UCSD-AML1 (cell line): Measurements from ENCODE around the gene GNS.

Experiments used
- DNase-seq: peaks from one replicate; lab custom pipeline; 2025; ENCODE audit not compliant: unreplicated experiment; lab: John Stamatoyannopoulos, UW

The GNS gene

DNA sequence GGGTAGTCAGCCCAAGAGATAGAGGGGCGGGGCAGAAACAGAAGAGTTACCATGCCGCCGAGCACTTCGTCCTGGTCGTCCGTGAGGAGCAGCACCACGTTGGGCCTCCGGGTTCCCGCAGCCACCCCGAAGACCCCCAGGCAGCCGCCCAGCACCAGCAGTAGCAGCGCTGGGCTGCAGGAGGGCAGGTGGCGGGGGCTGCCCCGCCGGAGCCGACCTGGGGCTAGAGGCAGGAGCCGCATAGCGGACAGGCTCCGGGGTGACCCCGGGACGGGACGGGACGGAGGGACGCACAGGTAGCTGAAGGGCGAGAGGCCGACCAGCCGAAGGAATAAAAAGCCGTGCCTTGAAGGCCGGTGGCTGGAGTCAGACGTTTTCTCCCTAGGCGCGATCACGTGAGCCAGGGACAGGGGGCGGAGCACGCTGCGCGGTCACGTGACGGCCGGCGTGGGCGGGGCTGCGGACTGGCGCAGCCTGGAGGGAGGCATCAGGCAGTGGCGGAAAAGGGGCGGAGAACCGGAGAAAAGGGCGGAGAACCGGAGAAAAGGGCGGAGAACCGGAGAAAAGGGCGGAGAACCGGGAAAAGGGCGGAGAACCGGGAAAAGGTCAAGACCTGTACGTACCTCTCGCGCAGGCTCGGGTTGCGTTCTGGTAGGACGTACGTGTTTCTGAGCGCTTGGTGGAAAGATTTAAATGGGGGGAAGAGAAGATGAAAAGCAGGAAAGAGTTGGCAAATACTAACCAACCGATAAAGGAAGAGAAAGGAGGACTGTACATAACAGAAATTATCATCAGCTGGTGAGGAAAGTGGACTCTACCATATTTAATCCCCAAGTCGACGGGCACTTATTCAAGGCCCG is at the start of gene GNS:
GNS (minus strand) TSS at position 372 of the 860 bp plus-strand sequence; CDS start at position 242, 130 bp downstream.
- peak; percentile 96 for DNase-seq

DNA sequence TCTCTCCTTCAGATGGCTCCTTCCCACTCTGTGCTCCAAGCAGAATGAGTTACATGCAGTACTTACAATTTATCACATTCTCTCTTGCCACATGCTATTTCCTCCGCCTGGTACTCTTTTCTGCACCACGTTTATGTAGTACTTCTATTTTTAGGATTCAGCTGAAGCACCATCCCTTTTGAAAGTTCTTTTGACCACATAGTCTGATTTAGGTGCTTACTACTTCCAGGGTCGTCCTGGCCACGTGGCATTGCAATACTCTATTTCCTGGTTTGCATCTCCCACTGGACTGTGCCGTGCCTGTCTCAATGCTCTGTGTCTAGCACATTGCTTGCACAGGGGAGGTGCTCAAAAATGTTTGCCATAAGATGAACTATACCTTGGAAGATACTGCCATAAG is 48.9 kb upstream of the GNS start:
- DNase-seq = no peak

DNA sequence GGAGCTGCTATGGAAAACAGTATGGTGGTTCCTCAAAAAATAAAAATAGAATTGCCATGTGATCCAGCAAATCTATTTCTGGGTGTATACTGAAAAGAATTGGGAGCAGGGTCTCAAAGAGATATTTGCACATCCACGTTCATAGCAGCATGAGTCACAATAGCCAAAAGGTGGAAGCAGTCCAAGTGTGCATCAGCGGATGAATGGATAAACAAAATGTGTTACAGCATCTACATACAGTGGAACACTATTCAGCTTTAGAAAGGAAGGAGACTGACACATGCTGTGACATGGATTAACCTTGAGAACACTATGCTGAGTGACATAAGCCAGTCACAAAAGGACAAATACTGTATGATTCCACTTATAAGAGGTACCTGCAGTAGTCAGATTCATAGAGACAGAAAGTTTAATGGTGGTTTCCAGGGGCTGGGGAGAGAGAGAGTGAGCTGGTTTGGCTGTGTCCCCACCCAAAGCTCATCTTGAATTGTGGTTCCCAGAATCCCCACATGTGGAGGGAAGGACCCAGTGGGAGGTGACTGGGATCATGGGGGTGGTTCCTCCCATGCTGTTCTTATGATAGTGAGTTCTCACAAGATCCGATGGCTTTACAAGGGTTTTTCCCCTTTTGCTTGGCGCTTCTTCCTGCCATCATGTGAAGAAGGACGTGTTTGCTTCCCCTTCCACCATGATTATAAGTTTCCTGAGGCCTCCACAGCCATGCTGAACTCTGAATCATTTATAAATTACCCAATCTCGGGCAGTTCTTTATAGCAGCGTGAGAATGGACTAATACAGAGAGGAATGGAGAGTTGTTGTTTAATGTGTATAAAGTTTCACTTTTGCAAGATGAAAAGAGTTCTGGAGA is 47.6 kb upstream of the GNS start:
- DNase-seq = no peak

DNA sequence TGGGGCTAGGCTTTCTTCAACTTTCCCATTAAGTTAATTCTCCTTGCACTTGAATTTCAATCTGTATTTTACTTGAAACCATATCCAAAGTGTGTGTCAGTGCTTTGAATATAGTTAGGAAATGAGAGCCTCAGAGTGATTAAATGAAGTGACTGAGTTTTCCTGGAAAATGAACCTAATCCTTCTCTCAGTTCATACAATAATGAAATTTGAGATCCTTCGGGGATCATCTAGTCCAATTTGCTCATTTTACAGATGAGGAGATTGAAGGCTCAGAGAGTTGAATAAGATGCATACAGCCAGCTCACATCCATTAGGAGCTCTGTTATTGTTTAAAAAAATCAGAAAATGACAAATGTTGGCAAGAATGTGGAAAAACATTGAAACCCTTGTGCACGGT is 47.0 kb upstream of the GNS start:
- DNase-seq = no peak

DNA sequence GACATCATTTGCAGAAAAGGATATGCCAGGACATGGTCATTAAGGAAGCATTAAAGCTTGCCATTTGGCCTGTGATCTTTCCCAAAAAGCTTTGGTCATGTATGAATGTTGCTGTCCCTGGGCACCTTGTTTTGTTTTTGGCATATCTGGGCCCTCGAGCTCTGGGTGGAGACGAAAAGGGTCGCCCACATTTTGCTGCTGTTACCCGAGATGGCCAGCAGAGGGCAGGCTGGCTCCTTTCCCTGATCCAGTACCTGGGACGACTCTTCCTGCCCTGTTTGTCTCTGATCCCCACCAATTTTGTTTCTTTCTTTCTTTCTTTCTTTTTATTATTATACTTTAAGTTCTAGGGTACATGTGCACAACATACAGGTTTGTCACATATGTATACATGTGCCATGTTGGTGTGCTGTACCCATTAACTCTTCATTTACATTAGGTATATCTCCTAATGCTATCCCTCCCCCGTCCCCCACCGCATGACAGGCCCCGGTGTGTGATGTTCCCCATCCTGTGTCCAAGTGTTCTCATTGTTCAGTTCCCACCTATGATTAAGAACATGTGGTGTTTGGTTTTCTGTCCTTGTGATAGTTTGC is 43.1 kb upstream of the GNS start:
- peak; percentile 43 for DNase-seq

DNA sequence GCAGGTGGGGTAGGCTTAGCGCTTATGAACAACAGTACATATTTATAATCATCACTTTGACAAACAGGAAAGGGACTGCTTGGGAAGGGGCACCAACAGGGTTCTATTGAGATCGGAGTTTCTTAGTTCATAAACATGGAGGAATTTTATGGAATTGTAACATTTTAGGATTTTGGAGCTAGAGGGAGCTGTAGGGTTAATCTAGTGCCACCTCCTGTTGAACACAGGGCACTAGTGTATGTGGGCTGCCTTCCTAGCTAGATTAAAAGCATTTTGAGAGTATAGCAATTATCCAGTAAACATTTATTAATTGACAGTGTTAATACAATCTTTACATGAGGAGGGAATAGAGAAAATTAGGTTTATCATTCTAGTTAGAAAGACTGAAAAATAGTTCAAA is 42.2 kb upstream of the GNS start:
- no peak for DNase-seq

DNA sequence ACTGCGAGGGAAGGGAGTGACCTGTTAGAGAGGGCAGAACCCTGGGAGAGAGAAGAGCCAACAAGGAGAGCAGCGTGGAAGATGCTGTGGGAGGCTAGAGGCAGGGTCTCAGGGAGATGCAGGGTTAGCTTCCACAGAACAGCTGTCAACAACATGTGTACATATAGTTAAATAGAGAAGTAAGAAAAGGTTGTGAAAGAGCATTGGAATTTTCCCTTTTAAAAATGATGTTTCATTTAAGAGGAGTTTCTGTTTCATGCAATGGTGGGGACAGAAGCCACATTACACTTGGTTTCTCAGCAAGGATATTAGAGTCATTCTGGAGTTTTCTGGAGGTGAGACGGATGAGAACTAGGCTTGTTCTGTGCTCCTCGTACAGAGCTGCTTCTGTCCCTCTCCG is 41.4 kb upstream of the GNS start:
- no peak for DNase-seq

DNA sequence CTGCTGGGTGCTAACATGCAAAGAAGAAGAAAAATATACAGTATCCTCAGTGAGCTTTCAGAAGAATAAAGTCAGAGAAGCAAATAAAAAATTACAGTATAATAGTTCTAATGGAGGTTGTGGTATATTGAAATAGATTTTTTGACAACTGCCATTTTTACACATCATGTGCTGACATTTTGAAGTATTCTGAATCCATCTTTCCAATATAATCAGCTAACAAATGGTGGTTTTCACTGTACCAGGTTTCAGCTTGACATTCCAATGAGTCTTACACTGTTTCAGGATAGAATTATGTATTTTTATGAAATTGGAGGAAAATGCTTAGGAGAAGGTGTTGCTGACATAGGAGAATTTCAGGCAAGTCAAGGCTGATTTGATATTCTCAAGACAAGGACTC is 39.0 kb upstream of the GNS start:
- DNase-seq = no peak

DNA sequence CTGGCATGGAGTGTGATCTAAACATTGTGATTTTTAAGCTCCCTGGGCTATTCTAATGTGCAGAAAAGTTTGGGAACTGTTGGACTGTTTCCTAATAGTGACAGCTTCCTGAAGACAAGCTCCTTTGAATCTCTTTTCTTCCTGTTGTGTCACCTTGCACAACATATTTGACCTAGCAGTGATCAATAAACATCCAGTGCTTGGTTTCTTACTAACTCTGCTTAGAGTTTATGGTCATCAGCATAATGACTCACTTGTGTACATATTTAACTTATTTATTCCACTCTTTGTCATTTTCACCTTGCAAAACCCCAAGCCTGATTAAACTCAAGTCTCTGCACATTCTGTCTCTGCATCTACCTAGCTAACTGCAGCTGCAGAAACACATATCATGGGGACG is 38.0 kb upstream of the GNS start:
- DNase-seq = no peak

DNA sequence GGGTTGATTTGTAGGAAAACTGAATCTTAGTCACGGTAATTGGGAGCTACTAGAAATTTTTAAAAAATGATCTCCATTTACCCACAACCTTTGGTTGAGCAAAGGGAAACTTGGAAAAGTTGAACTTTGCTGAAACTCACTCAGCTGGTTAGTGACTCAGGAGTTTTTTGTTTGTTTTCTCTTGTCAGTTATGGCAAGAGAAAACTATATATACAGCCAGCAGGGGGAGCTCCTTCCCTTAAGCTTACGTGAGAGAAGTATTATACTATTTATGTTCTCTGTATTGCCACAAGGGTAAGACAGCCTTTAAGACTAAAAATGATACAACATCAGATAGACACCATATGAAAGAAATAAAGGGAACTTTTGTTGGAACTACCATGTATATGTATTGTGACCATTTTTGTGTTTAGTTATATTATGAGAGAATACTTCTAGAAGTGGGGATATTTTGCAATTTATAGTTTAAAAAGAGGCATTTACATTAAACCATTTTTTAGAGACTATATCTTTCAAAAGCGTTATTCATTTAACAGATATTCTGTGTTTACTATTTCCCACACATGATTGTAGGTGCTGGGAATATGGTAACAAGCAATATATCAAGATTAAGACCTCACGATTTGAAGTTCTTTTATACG is 37.1 kb upstream of the GNS start:
- DNase-seq = peak; percentile 9

DNA sequence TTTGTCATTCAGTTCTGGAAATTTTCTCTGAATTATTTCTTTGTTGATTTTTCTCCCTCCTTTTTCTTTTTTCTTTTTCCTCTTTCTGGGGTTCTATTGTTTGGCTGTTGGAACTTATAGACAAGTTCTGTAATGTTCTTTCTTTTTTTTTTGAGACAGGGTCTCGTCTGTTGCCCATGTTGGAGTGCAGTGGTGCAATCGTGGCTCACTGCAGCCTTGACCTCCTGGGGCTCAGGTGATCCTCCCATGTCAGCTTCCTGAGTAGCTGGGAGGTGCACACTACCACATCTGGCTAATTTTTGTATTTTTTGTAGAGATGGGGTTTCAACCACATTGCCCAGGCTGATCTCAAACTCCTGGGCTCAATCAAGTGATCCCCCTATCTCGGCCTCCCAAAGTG is 35.1 kb upstream of the GNS start:
- no peak for DNase-seq

DNA sequence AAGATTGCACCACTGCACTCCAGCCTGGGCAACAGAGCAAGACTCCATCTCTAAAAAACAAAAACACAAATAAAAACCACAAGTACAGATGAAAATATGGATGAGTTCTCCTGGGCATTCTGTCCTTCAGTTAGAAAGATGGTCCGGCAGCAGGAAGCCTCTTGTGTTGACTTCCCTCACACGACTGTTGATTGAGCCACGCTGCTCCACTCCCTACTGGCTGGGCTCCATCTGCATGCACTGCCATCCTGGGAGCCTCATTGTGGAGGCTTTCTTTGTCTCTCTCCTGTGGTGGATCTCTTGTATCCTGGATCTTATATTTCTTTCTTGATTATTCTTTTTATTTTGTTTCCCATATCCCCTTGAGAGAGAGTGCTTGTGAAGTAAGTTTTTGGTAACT is 34.4 kb upstream of the GNS start:
- DNase-seq = no peak

DNA sequence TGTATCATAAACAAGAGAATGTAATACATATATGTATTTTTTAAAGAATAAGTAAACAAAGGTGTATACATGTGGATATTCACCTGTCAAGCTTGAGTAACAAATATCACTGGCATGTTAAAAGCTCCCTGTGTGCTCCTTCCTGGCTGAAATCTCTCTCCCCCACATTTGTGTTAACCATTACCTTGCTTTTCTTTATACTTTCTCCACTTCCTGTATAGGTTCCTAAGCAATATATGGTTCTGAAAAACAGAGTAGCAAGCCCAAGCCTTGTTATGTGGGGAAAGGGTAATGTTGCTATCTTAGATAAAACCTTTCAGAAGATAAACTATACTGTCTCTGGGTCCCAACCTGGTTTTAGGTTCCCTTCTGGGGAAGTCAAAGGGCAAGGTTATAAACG is 32.9 kb upstream of the GNS start:
- no peak for DNase-seq

DNA sequence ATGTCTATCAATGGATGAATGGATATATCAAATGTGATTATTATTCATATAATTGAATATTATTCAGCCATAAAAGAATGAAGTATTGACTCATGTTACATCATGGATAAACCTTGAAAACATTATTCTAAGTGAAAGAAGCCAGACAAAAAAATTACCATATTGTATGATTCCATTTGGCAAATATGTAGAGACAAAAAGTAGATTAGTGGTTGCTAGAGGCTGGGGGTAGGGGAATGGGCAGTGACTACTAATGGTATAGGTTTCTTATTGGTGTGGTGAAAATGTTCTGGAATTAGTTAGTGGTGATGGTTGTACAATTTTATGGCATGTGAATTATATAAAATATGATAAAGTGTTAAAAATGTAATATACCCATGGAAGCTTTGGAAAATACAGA is 31.8 kb upstream of the GNS start:
- no peak for DNase-seq

DNA sequence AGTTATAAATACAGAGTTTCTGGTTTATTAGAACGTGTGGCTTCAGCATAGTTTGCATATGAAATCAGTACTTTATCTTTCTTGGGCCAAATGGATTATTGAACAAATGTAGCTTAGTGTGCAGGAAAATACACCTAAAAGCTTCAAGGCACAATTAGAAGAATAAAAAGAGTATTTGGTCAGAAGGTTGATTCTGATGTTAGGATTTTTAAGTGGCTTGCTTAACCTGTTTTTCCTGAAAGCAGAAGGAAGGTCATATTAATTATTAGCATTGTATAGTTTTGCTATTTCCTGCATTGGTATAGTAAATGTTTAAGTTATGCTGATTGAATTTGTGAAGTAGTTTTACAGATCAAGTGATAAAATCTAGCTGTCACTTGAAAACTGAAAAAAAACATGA is 31.0 kb upstream of the GNS start:
- DNase-seq = no peak

DNA sequence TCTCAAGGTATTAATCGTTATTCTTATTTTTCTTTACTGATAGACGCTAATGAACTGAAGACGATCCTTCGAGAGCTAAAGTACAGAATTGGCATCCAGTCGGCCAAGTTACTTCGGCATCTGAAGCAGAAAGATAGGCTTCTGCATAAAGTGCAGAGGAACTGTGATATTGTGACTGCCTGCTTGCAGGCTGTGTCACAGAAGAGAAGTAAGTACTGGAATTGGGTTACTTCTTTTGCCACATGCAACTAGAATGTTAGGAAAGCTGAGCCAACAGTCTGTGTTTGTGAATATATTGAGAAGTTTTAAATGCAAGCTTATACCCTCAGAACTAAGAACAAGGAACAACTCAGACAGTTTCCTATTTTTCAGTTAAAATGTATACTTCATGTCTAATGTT is 26.6 kb upstream of the GNS start:
- DNase-seq = no peak

DNA sequence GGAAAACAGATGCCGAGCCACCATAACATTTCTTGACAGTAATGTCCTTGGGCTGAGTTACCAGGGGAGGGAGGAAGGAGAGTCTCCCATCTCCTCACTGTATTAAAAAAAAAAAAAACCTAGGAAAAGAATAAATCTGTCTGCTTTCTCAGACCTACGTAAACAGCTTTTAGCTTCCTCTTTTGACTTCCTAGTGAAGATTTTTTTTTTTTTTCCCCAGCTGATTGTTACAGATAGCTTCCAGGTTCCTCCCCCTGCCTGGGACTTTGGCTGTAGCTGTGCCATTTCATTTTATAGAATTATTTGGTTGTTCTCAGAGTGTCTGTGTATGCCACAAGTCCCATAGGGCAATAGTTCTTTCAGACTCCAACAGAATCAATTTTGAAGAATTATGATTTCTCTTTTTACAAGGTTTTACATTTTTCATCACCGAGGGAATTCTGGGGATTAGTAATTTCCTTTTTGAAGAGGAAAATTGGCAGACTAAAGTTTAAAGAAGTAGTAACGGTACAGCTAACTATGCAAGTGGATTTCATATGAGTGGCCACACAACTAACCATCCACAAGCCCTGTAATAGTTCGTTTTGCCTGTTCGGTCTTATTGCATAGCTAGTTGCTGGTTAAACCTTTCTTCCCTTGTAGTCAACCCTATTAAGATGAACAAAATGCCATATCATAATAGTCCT is 23.1 kb upstream of the GNS start:
- no peak for DNase-seq

DNA sequence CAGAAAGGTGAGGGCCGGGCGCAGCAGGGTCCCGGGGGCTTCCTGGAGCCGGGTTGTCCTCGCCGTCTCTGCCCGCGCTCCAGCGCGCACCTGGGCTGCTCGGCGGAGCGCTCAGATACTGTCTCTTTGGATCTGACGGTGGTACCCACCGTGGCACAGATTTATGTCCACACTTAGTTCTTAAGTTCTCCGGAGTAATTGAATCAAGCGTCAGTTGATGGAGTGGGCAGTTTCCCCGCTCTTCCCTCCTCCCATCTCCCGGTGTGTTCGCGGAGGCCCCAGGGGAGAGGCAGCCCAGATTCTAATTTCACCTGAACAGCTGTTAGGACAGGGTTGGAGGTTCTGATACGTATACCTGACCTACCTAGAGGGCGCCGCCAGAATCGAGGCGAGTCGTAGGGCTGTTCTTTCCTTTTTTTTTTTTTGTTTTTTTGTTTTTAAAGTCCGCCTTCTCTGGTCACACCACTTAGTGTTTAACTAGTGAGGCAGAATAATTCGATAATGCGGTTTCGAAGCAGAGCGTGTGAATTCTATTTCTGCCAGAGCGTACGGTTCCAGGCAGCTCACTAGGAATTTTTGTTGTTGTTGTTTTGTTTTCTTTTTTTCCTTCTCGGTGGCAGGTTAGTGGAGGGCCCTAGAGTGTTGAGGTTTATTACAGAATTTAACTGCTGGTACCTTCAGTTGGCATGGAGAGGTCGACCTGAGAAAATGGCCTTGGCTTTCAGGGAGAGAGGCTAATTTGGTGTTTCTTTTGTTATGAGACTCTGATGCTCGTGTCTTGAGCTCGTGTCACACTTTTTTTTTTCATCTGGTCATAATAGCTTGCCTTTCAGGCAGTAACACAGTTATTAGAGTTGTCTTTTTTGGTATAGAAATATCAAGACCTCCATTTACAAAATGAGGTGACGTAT is 22.3 kb upstream of the GNS start:
- no peak for DNase-seq

DNA sequence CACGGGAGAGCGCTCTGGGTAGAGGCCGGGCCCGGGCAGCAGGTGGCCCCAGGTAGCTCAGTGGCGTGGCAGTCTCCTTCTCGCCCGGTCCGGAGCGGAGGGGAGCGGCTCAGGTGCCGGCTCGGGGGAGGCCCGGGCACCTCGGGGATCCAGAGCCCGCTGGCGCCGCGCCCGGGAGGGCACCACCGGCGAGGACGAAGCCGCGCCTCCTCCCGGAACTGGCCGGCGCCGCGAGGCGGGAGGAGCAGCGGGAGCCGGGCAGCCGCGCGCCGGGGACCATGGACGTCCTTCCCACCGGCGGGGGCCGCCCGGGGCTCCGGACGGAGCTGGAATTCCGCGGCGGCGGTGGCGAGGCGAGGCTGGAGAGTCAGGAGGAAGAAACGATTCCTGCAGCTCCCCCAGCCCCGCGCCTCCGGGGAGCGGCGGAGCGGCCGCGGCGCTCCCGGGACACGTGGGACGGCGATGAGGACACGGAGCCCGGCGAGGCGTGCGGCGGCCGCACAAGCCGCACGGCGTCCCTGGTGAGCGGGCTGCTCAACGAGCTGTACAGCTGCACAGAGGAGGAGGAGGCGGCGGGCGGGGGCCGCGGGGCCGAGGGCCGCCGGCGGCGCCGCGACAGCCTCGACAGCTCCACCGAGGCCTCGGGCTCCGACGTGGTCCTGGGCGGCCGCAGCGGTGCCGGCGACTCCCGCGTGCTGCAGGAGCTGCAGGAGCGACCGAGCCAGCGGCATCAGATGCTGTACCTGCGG is 21.5 kb upstream of the GNS start:
- DNase-seq = no peak
